ENCODE results near the gene ACER2. TPM values are rescaled to one million over a fixed set of nuclear protein-coding genes. Genes with fewer than 3 reads are reported as not detected.

ACER2 gene
- total and polyA plus RNA-seq, 2 of the 8 experiments (the other 6 are each of a cell fraction or from before 2014, with no cell fraction given), result 7.4 to 8.8 TPM

GRCh38 chr9:19380826-19381075 lies 28.1 kb upstream of the ACER2 start (continued):
- TF ChIP-seq RAD21 (IDR thresholded peaks at IDR 0.05 in 1 of 2, conservative IDR thresholded peaks at IDR 0.05 in 1 of 2; ENCODE audit: low read depth in 2 of 2, low read length in 2 of 2), result no peak
- TF ChIP-seq TBP (IDR thresholded peaks at IDR 0.05; ENCODE audit: low read depth, low read length), result no peak
- no peak for TF ChIP-seq RBBP5 (IDR thresholded peaks at IDR 0.05; ENCODE audit: borderline replicate concordance, low read depth, low read length)
- TF ChIP-seq SAP30 (IDR thresholded peaks at IDR 0.05; ENCODE audit: insufficient read depth, insufficient replicate concordance, low read length), result no peak
- TF ChIP-seq POLR2AphosphoS5 (IDR thresholded peaks at IDR 0.05; ENCODE audit: low read depth, low read length), result no peak

All from H1 (cell line).